ENCODE results near the gene CNIH3. TPM values are rescaled to one million over a fixed set of nuclear protein-coding genes. Genes with fewer than 3 reads are reported as not detected.

Gene CNIH3
- total RNA-seq, 2 experiments from 2014 or later: 1.8 to 2.5 TPM

- H3K27ac Mint-ChIP-seq: no peak overlapping the region
Measured at GRCh38 chr1:224736619-224737352, 120.7 kb downstream of the CNIH3 start.

GRCh38 chr1:224737353-224737727 lies 121.2 kb downstream of the CNIH3 start:
- ChIA-PET POLR2A (no interaction called here), CTCF (no interaction called here)
- DNase-seq (no peak), ATAC-seq (ENCODE audit: poor library complexity) (no peak)
- H3K27me3 Mint-ChIP-seq: no peaks in the 10 kb centered on the region
- no peak overlapping the region for H3K4me3 Mint-ChIP-seq
- Histone ChIP-seq H3K4me1 (ENCODE audit: insufficient read depth, low read length) (peaks cover 12% of the 10 kb centered on the region), H3K9me3 (ENCODE audit: control insufficient read depth in 1 of 2, insufficient read depth in 1 of 2, low read length in 2 of 2) (no peaks in the 10 kb centered on the region), H3K4me3 (ENCODE audit: low read length) (no peak overlapping the region), H3K27ac (ENCODE audit: low read depth in 1 of 2, low read length in 2 of 2) (no peak overlapping the region), H3K27me3 (ENCODE audit: control insufficient read depth in 1 of 2, insufficient read depth in 2 of 2, low read length in 2 of 2) (no peaks in the 10 kb centered on the region), H3K36me3 (ENCODE audit: insufficient read depth, low read length) (no peaks in the 10 kb centered on the region)
- no peaks in the 10 kb centered on the region for H3K36me3 Mint-ChIP-seq (ENCODE audit: low read depth)
- no peak for TF ChIP-seq CTCF (IDR thresholded peaks at IDR 0.05)
- intact Hi-C loops (cut with DNase I, micrococcal nuclease): no loop called here
- H3K4me1 Mint-ChIP-seq (ENCODE audit: low read depth): peaks cover 19% of the 10 kb centered on the region
- H3K27ac Mint-ChIP-seq: no peak overlapping the region
- H3K9me3 Mint-ChIP-seq: no peaks in the 10 kb centered on the region

More at GRCh38 chr1:224736619-224737352, 120.7 kb downstream of the CNIH3 start:
- peaks cover 19% of the 10 kb centered on the region for H3K4me1 Mint-ChIP-seq (ENCODE audit: low read depth)
- no peak overlapping the region for H3K27ac ChIP-seq (ENCODE audit: low read depth in 1 of 2, low read length in 2 of 2)
- ChIA-PET POLR2A (no interaction called here), CTCF (no interaction called here)
- intact Hi-C loops (cut with DNase I, micrococcal nuclease): no loop called here
- DNase-seq: no peak
- ATAC-seq (ENCODE audit: poor library complexity): no peak
- H3K36me3 ChIP-seq (ENCODE audit: insufficient read depth, low read length): no peaks in the 10 kb centered on the region
- H3K27me3 ChIP-seq (ENCODE audit: control insufficient read depth in 1 of 2, insufficient read depth in 2 of 2, low read length in 2 of 2): no peaks in the 10 kb centered on the region
- H3K36me3 Mint-ChIP-seq (ENCODE audit: low read depth): no peaks in the 10 kb centered on the region
- H3K27me3 Mint-ChIP-seq: no peaks in the 10 kb centered on the region
- H3K9me3 Mint-ChIP-seq: no peaks in the 10 kb centered on the region
- H3K4me1 ChIP-seq (ENCODE audit: insufficient read depth, low read length): peaks cover 12% of the 10 kb centered on the region
- H3K9me3 ChIP-seq (ENCODE audit: control insufficient read depth in 1 of 2, insufficient read depth in 1 of 2, low read length in 2 of 2): no peaks in the 10 kb centered on the region
- TF ChIP-seq CTCF (IDR thresholded peaks at IDR 0.05): no peak
- H3K4me3 Mint-ChIP-seq: no peak overlapping the region
- no peak overlapping the region for H3K4me3 ChIP-seq (ENCODE audit: low read length)

GRCh38 chr1:224739303-224739996 lies 123.3 kb downstream of the CNIH3 start:
- intact Hi-C loops (cut with DNase I, micrococcal nuclease): no loop called here
- H3K4me1 Mint-ChIP-seq (ENCODE audit: low read depth): peaks cover 14% of the 10 kb centered on the region
- H3K27me3 ChIP-seq (ENCODE audit: control insufficient read depth in 1 of 2, insufficient read depth in 2 of 2, low read length in 2 of 2): no peaks in the 10 kb centered on the region
- POLR2A ChIA-PET: no interaction called here
- H3K36me3 ChIP-seq (ENCODE audit: insufficient read depth, low read length): no peaks in the 10 kb centered on the region
- no peak for TF ChIP-seq CTCF (IDR thresholded peaks at IDR 0.05)
- H3K9me3 ChIP-seq (ENCODE audit: control insufficient read depth in 1 of 2, insufficient read depth in 1 of 2, low read length in 2 of 2): no peaks in the 10 kb centered on the region
- CTCF ChIA-PET: no interaction called here
- H3K4me3 ChIP-seq (ENCODE audit: low read length): no peak overlapping the region
- H3K36me3 Mint-ChIP-seq (ENCODE audit: low read depth): no peaks in the 10 kb centered on the region
- no peak overlapping the region for H3K4me3 Mint-ChIP-seq
- no peaks in the 10 kb centered on the region for H3K9me3 Mint-ChIP-seq
- no peak overlapping the region for H3K27ac Mint-ChIP-seq
- ATAC-seq (ENCODE audit: poor library complexity) (no peak), DNase-seq (no peak)
- no peaks in the 10 kb centered on the region for H3K27me3 Mint-ChIP-seq
- H3K27ac ChIP-seq (ENCODE audit: low read depth in 1 of 2, low read length in 2 of 2): no peak overlapping the region
- H3K4me1 ChIP-seq (ENCODE audit: insufficient read depth, low read length): peaks cover 9% of the 10 kb centered on the region
